HG03095 (cell line): ENCODE results near the gene INHBC.
"Not testable (repeated sequence)": the region's sequence is repeated elsewhere in the genome, so short reads cannot be mapped to it uniquely, and the experiment has no call there.

Source experiments
- ATAC-seq: cut with Tn5 transposase; IDR thresholded peaks from one replicate; pipeline ENCODE4 v1.9.1; 2021; ENCODE audit warnings: moderate library complexity; ENCODE audit not compliant: unreplicated experiment

Gene INHBC

DNA sequence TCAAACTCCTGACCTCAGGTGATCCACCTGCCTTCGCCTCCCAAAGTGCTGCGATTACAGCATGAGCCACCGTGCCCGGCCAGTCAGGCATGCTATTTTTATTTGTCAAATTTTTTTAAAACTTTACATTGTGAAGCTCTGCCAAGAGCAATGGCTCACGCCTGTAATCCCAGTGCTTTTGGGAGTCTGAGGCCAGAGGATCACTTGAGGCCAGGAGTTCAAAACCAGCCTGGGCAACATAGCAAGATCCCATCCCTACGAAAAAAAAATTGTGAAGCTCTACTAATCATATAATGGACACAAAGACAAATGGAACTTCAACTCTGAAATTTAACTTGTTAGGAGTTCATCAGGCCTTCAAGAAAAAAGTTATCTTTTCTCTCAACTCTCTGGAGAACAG, 5.6 kb upstream of the INHBC start:
- no peak for ATAC-seq

- no peak for ATAC-seq
These were observed 5.0 kb upstream of the INHBC start for GRCh38 chr12:57429473-57430111.

GRCh38 chr12:57430112-57430930, 4.3 kb upstream of the INHBC start:
- peak; percentile 39 for ATAC-seq

- peak; percentile 92 for ATAC-seq
These were observed 3.5 kb upstream of the INHBC start, which contains the start of gene R3HDM2 for GRCh38 chr12:57430931-57431566. R3HDM2 (minus strand) TSS chr12:57431043; CDS start chr12:57310428, 120,615 bp downstream.

- no peak for ATAC-seq
These were observed 2.9 kb upstream of the INHBC start for GRCh38 chr12:57431654-57432188.

DNA sequence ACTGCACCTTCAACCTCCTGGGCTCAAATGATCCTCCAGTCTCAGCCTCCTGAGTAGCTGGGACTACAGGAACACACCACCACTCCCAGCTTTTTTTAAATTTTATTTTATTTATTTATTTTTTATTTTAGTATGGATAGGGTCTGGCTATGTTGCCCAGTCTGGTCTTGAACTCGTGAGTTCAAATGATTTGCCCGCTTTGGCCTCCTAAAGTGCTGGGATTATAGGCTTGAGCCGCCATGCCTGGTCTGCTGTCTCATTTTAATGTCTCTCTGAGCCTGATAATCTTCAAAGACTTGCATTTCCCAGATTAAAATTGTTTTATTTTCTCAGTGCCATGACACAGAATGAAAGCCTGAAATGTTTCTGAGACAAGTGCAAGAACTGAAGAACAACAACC, 1.2 kb upstream of the INHBC start:
- ATAC-seq: no peak

GRCh38 chr12:57435293-57435692, 709 bp downstream of the INHBC start:
- no peak for ATAC-seq

DNA sequence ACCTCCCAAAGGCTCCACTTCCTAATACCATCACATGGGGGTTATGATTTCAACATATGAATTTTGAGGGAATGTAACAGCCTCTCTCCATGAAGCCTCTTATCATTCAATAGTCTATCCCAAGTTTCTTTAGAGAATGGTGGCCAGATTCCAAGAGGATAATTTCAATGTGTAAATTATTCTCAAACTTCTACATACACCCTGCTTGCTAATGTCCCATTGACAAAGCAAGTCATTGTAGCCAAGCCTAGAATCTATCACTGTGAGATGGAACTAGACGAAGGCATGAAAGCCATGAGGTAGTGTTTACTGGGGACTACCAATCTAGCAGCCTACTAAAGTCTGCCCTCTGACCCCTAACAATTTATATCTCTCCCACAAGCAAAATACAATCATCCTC, 3.8 kb downstream of the INHBC start:
- ATAC-seq: no peak

DNA sequence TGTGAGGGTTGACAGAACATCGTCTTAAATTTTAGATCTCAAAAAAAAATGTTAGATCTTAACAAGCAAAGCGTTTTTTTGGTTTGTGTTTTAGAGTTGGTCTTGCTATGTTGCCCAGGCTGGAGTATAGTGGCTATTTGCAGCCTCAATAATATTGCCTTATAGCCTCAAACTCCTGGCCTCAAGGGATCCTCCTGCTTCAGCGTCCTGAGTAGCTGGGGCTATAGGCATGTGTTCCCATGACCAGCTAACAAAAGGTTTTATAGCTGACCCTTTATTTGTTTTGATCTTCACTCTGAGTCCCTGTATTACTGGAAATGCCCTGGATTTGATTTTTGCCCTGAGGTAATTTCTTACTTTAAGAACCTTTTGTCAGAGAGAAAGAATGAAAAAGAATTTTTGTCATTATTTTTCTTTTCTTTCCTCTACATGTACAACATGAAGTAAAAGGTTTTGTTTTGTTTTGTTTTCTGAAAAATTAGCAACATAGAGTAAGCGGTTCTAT, 5.2 kb downstream of the INHBC start:
- ATAC-seq: no peak

DNA sequence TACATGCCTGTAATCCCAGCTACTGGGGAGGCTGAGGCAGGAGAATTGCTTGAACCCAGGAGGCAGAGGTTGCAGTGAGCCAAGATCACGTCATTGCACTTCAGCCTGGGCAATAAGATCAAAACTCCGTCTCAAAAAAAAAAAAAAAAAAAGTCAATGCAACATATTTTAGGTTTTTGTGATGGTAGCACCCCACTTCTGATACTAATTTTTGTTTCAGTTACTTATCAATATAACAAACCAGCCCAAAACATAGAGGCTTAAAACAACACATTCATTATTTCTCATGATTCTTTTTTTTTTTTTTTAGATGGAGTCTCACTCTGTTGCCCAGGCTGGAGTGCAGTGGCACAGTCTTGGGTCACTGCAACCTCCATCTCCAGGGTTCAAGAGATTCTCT, 6.8 kb downstream of the INHBC start:
- ATAC-seq: not testable (repeated sequence)

DNA sequence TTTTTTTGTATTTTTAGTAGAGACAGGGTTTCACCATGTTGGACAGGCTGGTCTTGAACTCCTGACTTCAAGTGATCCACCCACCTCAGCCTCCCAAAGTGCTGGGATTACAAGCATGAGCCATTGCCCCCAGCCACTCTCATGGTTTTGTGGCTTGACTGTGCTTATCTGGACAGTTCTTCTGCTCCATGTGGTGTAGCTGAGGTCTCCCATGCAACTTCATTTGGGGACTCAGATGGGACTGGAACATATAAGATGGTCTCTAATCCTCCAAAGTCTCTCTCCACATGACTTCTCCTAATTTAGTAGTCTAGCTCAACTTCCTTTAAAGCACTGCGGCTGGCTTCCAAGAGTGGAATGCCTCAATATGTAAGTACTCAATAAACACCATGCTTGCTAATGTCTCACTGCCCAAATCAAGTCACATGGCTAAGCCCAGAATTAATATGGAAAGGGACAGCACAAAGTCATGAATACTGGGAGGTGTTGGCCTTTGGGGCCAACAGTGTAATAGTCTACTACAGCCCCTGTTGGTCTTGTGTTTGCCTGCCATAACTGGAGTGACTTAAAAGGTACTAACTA, 7.4 kb downstream of the INHBC start:
- ATAC-seq: no peak

- ATAC-seq: not testable (repeated sequence)
These were observed 9.8 kb downstream of the INHBC start for GRCh38 chr12:57444337-57444736.

- no peak for ATAC-seq
These were observed 10.2 kb downstream of the INHBC start for GRCh38 chr12:57444744-57445143.

GRCh38 chr12:57446292-57446960, 11.8 kb downstream of the INHBC start:
- ATAC-seq: no peak

DNA sequence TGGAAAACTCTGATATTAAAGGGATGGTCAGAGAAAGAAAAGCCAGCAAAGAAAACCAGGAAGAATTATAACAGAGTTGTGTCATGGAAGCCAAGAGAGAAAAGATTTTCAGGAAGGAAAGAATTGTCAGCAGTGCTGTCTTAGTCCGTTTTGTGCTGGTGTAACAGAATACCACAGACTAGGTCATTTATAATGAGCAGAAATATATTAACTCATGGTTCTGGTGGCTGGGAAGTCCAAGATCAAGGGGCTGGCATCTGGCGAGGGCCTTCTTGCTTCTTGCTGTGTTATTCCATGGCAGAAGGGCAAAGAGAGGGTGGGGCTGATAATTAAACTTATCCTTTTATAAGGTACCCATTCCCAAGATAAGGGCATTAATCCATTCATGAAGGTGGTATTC, 14.1 kb downstream of the INHBC start:
- ATAC-seq: no peak

DNA sequence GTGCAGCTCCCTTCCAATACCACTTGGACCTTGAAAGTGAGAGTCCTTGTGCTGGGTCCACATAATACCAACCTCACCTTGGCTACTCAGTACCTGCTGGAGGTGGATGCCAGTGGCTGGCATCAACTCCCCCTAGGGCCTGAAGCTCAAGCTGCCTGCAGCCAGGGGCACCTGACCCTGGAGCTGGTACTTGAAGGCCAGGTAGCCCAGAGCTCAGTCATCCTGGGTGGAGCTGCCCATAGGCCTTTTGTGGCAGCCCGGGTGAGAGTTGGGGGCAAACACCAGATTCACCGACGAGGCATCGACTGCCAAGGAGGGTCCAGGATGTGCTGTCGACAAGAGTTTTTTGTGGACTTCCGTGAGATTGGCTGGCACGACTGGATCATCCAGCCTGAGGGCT, 14.8 kb downstream of the INHBC start:
- no peak for ATAC-seq

GRCh38 chr12:57450057-57450456, 15.5 kb downstream of the INHBC start:
- no peak for ATAC-seq

DNA sequence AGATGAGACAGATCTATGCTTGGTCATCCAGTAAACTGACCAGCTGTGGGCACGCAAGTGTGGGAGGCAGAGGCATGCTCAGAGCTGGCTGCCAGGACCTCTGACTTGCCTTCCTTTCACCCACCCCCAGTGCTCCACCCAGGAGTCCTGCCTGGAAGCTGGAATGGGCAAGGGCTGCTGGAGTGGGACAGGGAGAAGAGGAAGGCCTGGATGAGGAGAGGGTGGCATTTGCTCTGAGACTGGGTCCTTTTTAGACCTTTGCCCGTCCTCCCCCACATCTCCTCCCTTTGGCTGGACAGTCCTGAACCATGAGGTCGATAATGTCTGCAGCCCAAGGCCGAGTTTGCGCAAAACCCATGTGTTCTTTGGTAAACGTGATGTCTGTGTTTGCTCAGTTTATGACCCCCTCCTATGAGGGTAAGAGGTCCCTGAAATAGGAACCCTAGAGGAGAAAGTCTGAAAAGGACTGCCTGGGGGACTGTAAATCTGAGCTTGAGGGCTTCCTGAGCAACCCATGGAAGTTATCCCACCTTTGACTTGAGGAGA, 16.7 kb downstream of the INHBC start:
- no peak for ATAC-seq

DNA sequence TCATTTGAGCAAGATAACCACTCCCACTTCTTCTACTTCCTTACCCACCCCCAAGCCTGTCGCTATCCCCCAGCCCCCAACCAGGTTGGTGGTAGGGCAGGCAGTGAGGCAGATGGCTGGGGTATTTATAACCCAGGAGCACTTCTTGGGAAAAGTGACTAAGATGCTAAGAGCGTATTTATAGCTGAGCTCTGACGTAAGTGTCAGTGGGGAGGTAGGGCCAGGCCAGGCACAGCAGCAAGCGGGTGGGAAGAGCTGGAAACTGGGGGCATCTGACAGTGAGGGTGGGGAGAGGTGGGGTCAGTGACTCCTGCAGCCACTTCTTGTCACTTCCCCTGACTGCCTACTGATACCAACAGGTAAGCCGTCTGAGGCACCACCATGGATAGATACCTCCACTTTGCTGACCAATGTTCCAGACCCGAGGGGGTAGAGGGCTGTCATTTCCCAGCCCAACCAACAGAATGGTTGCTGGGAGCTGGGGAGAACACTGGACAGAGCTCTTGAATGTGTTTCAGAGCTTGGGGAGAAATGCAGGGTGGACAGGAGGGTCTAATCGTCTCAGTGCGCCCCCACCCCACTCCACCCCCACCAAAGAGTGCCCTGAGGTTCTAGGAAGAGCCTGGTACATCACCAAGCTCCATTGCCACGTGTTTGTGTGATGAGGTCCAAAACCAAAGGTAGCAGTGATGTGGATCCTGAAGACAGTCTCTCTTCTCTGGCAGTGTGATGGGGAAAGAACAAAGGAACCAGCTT, 17.8 kb downstream of the INHBC start:
- ATAC-seq: no peak
